Measurements from ENCODE around the gene SLC4A2.

DNA sequence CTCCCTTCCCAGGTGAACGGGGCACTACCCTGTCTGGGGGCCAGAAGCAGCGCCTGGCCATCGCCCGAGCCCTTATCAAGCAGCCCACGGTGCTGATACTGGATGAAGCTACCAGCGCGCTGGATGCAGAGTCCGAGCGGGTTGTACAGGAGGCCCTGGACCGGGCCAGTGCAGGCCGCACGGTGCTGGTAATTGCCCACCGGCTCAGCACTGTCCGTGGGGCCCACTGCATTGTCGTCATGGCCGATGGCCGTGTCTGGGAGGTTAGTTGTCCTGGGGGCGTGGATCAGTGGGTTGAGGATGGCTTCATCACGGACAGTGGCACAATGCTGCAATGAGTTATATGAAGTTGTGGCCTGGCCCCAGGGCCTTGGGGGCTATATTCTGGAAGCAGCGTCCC, 15.4 kb upstream of the SLC4A2 start:
- TF ChIP-seq, protein P1, sequence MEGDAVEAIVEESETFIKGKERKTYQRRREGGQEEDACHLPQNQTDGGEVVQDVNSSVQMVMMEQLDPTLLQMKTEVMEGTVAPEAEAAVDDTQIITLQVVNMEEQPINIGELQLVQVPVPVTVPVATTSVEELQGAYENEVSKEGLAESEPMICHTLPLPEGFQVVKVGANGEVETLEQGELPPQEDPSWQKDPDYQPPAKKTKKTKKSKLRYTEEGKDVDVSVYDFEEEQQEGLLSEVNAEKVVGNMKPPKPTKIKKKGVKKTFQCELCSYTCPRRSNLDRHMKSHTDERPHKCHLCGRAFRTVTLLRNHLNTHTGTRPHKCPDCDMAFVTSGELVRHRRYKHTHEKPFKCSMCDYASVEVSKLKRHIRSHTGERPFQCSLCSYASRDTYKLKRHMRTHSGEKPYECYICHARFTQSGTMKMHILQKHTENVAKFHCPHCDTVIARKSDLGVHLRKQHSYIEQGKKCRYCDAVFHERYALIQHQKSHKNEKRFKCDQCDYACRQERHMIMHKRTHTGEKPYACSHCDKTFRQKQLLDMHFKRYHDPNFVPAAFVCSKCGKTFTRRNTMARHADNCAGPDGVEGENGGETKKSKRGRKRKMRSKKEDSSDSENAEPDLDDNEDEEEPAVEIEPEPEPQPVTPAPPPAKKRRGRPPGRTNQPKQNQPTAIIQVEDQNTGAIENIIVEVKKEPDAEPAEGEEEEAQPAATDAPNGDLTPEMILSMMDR (IDR thresholded peaks at IDR 0.05; ENCODE audit: low read depth, low read length) = no peak
- no peak for TF ChIP-seq EZH2phosphoT487 (IDR thresholded peaks at IDR 0.05; ENCODE audit: low read depth)

Measured in OCI-LY3 (cell line).